Pancreas (tissue), 10 donors: ENCODE results near the gene PIK3R2. TPM values are rescaled to one million over a fixed set of nuclear protein-coding genes. Genes with fewer than 3 reads are reported as not detected.

Source experiments
- ATAC-seq, 4 donors: fragments of 200-7000 bp; cut with Tn5 transposase; one replicate each; pipeline versions ENCODE4 v1.8.0 to v1.9.1; 2020; ENCODE audit warnings: mild to moderate bottlenecking in 4 of 4, moderate library complexity in 4 of 4
- DNase-seq, 6 donors: peaks; one replicate each; pipeline ENCODE4 v3.0.0-alpha.2; 2020
- FAIRE-seq: peaks from 2 replicates; lab custom pipeline; 2012; peaks lifted over from hg19 to GRCh38; lab: Jason Lieb, UNC
- H3K27ac ChIP-seq, 4 donors: fragments of 200-600 bp; sonication (generic); 1 replicate in 3 of 4; 2 replicates in 1 of 4; pipeline versions ENCODE4 v1.5.0 to v1.8.0; 2020
- H3K27me3 ChIP-seq, 4 donors: fragments of 200-600 bp; one replicate each; pipeline ENCODE4 v1.8.0; 2021
- H3K36me3 ChIP-seq, 3 donors: fragments of 200-600 bp; sonication (generic) in 1 of 3; one replicate each; pipeline versions ENCODE4 v1.5.0 to v1.8.0; 2020 to 2021
- H3K4me1 ChIP-seq, 3 donors: fragments of 200-600 bp; one replicate each; pipeline ENCODE4 v1.8.0; 2021
- H3K4me3 ChIP-seq, 4 donors: fragments of 200-600 bp; sonication (generic) in 2 of 4; one replicate each; pipeline versions ENCODE4 v1.5.0 to v1.8.0; 2020 to 2021
- H3K9me3 ChIP-seq, 4 donors: fragments of 200-600 bp; one replicate each; pipeline ENCODE4 v1.8.0; 2021
- CTCF ChIP-seq, 4 donors: fragments of 200-600 bp; sonication (generic) in 3 of 4; IDR thresholded peaks; one replicate each; pipeline versions ENCODE4 v1.5.0 to v1.8.0; 2021; ENCODE audit warnings: antibody characterized with exemption in 4 of 4
- WGBS, 2 donors: extraction: QIAGEN DNeasy Blood & Tissue Kit; methylation state at CpG; one replicate each; pipeline ENCODE4 v1.1.7; 2013; 5-methylcytosine and 5-hydroxymethylcytosine counted together
- intact Hi-C, 3 donors: fragments of 100-400 bp; cut with DNase I; formaldehyde crosslinking; loops; one replicate each; pipeline versions ENCODE4 v1.11.1 to v1.14.2; 2022
- polyA plus RNA-seq, 2 donors: library from polyadenylated mRNA; stranded (reverse); fragments of 200-250 nt; gene quantifications; one replicate each; pipeline ENCODE4 v1.2.3, GENCODE V29; 2013
- total RNA-seq, 6 donors: library from RNA; stranded (reverse); fragmentation: NEBNext Ultra II Directional in 4 of 6; extraction: Animal tissue kit (Norgen Biotek cat#: 25700) in 4 of 6; gene quantifications; one replicate each; pipeline versions ENCODE4 v1.2.1 to v1.2.4, GENCODE V29; 2021 to 2023
- donor health status: healthy with polysubstance abuse.
- donor health status: DM: no; HTN: no; CAD: no; lungs with moderate emphysema.
- donor health status: DM: no; HTN: no; CAD: no.
- donor health status: control.
- donor health status: control.
- donor health status: Bipolar disorder and iron deficiency.
- donor health status: DM: yes; HTN: yes; CAD: no.
- donor health status: DM: no; HTN: no; CAD: no.
- donor health status: DM: no; HTN: no; CAD: no.
- donor health status: DM: yes; HTN: yes; CAD: no.

Gene PIK3R2
- total and polyA plus RNA-seq, 8 donors, result 4.3 to 21.2 (median 11.9) TPM

- ATAC-seq (peak; percentile 78 to 84 (median 80)), DNase-seq (peak; percentile 58 to 97 (median 84)), FAIRE-seq (no peak)
- peak overlapping the region in 3 of 4 donors; percentile 5 to 47 (median 30) for H3K4me3 ChIP-seq
- peak; percentile 27 to 54 (median 40) for TF ChIP-seq CTCF (IDR thresholded peaks at IDR 0.05)
- no peaks in the 10 kb centered on the region for H3K27me3 ChIP-seq
- 1 to 3% methylated on average over 26 to 66 of the region's 66 CpGs for WGBS, 2 donors
- peaks cover 0 to 14% (median 10%) of the 10 kb centered on the region in 3 donors for H3K36me3 ChIP-seq
- intact Hi-C loops, result loop anchor here in 1 of 3 donors (10.0 kb wide), 1 partner anchor 46 kb away; no protein-coding TSS in a partner anchor
- H3K4me1 ChIP-seq, result peaks cover 10 to 23% (median 16%) of the 10 kb centered on the region in 3 donors
- H3K9me3 ChIP-seq, result no peaks in the 10 kb centered on the region
- peak overlapping the region; percentile 53 to 70 (median 58) for H3K27ac ChIP-seq
Observed at GRCh38 chr19:18160971-18161635, 8.1 kb downstream of the PIK3R2 start.

- peak overlapping the region in 2 of 4 donors; percentile 30 to 47 for H3K4me3 ChIP-seq
- 64 to 69% methylated on average over 19 of the region's 19 CpGs for WGBS, 2 donors
- TF ChIP-seq CTCF (IDR thresholded peaks at IDR 0.05), result no peak
- no peak for FAIRE-seq
- no peak overlapping the region for H3K27ac ChIP-seq
- H3K27me3 ChIP-seq, result no peaks in the 10 kb centered on the region
- intact Hi-C loops, result loop anchor here in 1 of 3 donors (10.0 kb wide), 1 partner anchor 47 kb away; no protein-coding TSS in a partner anchor
- H3K9me3 ChIP-seq, result no peaks in the 10 kb centered on the region
- peak in 2 of 6 donors; percentile 31 to 51 for DNase-seq
- no peak for ATAC-seq
- H3K4me1 ChIP-seq, result peaks cover 5 to 18% (median 12%) of the 10 kb centered on the region in 3 donors
- H3K36me3 ChIP-seq, result peaks cover 0 to 19% (median 10%) of the 10 kb centered on the region in 3 donors
Observed at GRCh38 chr19:18161636-18162002, 8.7 kb downstream of the PIK3R2 start.

- peaks cover 0 to 6% (median 0%) of the 10 kb centered on the region in 3 donors for H3K4me1 ChIP-seq
- peaks cover 0 to 31% (median 13%) of the 10 kb centered on the region in 3 donors for H3K36me3 ChIP-seq
- no peaks in the 10 kb centered on the region for H3K27me3 ChIP-seq
- H3K9me3 ChIP-seq, result no peaks in the 10 kb centered on the region
- intact Hi-C loops, result loop anchor here in 1 of 3 donors (10.0 kb wide), 1 partner anchor 49 kb away; no protein-coding TSS in a partner anchor
- no peak overlapping the region for H3K4me3 ChIP-seq
- WGBS, 2 donors, result 96 to 97% methylated on average over 7 of the region's 7 CpGs
- ATAC-seq (no peak), DNase-seq (peak in 1 of 6 donors; percentile 12), FAIRE-seq (no peak)
- H3K27ac ChIP-seq, result no peak overlapping the region
- TF ChIP-seq CTCF (IDR thresholded peaks at IDR 0.05), result no peak
Observed at GRCh38 chr19:18164072-18164471, 11.1 kb downstream of the PIK3R2 start.

GRCh38 chr19:18165794-18166544, 13.0 kb downstream of the PIK3R2 start:
- ATAC-seq (no peak), FAIRE-seq (no peak), DNase-seq (peak in 1 of 6 donors; percentile 11)
- peaks cover 0 to under 1% (median 0%) of the 10 kb centered on the region in 3 donors for H3K4me1 ChIP-seq
- H3K36me3 ChIP-seq, result peaks cover 0 to 31% (median 13%) of the 10 kb centered on the region in 3 donors
- H3K9me3 ChIP-seq, result no peaks in the 10 kb centered on the region
- intact Hi-C loops, result loop anchor here in 2 of 3 donors (5.0 to 10.0 kb wide), 2 partner anchors 51 to 54 kb away; no protein-coding TSS in a partner anchor
- no peak overlapping the region for H3K4me3 ChIP-seq
- no peak overlapping the region for H3K27ac ChIP-seq
- no peaks in the 10 kb centered on the region for H3K27me3 ChIP-seq
- 97% methylated on average over 15 of the region's 15 CpGs for WGBS, 2 donors
- no peak for TF ChIP-seq CTCF (IDR thresholded peaks at IDR 0.05)
